ENCODE data around the gene SPIN2A. TPM values are rescaled to one million over a fixed set of nuclear protein-coding genes. Genes with fewer than 3 reads are reported as not detected.
A peak's percentile ranks its signal among the peaks of the same experiment; 100 is the strongest.
"Not testable (repeated sequence)": the region's sequence is repeated elsewhere in the genome, so short reads cannot be mapped to it uniquely, and the experiment has no call there.

Gene SPIN2A
- total RNA-seq, 1 donor from 2014 or later = 2.5 TPM

GRCh38 chrX:57134702-57135101 is 2.5 kb downstream of the SPIN2A start:
- Mint-ChIP-seq H3K36me3 (ENCODE audit: unreplicated experiment) (peaks cover 7% of the 10 kb centered on the region), H3K27ac (ENCODE audit: unreplicated experiment) (no peak overlapping the region), H3K4me3 (ENCODE audit: unreplicated experiment) (no peak overlapping the region), H3K4me1 (ENCODE audit: unreplicated experiment) (peaks cover 13% of the 10 kb centered on the region), H3K9me3 (ENCODE audit: unreplicated experiment) (peaks cover 16% of the 10 kb centered on the region), H3K27me3 (ENCODE audit: unreplicated experiment) (no peaks in the 10 kb centered on the region)
- DNase-seq (ENCODE audit: extremely low spot score, unreplicated experiment) = no peak
- no peak for TF ChIP-seq CTCF (IDR thresholded peaks at IDR 0.05)

- TF ChIP-seq CTCF (IDR thresholded peaks at IDR 0.05) = no peak
Measured at GRCh38 chrX:57133706-57134105, 3.5 kb downstream of the SPIN2A start.

GRCh38 chrX:57133284-57133683 is 3.9 kb downstream of the SPIN2A start:
- H3K9me3 Mint-ChIP-seq (ENCODE audit: unreplicated experiment); DNase-seq (ENCODE audit: extremely low spot score, unreplicated experiment); H3K27me3 Mint-ChIP-seq (ENCODE audit: unreplicated experiment); H3K36me3 Mint-ChIP-seq (ENCODE audit: unreplicated experiment); H3K4me3 Mint-ChIP-seq (ENCODE audit: unreplicated experiment); H3K27ac Mint-ChIP-seq (ENCODE audit: unreplicated experiment): not testable (repeated sequence)
- H3K4me1 Mint-ChIP-seq (ENCODE audit: unreplicated experiment) = peaks cover 13% of the 10 kb centered on the region

More at GRCh38 chrX:57133706-57134105, 3.5 kb downstream of the SPIN2A start:
- Mint-ChIP-seq H3K4me1 (ENCODE audit: unreplicated experiment) (peaks cover 13% of the 10 kb centered on the region), H3K4me3 (ENCODE audit: unreplicated experiment) (no peak overlapping the region), H3K27ac (ENCODE audit: unreplicated experiment) (peak overlapping the region; percentile 27), H3K36me3 (ENCODE audit: unreplicated experiment) (peaks cover 7% of the 10 kb centered on the region), H3K9me3 (ENCODE audit: unreplicated experiment) (peaks cover 12% of the 10 kb centered on the region), H3K27me3 (ENCODE audit: unreplicated experiment) (no peaks in the 10 kb centered on the region)
- DNase-seq (ENCODE audit: extremely low spot score, unreplicated experiment) = no peak

GRCh38 chrX:57132046-57132445 is 5.2 kb downstream of the SPIN2A start:
- Mint-ChIP-seq H3K4me3 (ENCODE audit: unreplicated experiment) (no peak overlapping the region), H3K27ac (ENCODE audit: unreplicated experiment) (no peak overlapping the region), H3K4me1 (ENCODE audit: unreplicated experiment) (peaks cover 8% of the 10 kb centered on the region), H3K27me3 (ENCODE audit: unreplicated experiment) (no peaks in the 10 kb centered on the region), H3K9me3 (ENCODE audit: unreplicated experiment) (peaks cover 8% of the 10 kb centered on the region), H3K36me3 (ENCODE audit: unreplicated experiment) (peaks cover 8% of the 10 kb centered on the region)
- no peak for DNase-seq (ENCODE audit: extremely low spot score, unreplicated experiment)
- no peak for TF ChIP-seq CTCF (IDR thresholded peaks at IDR 0.05)

GRCh38 chrX:57121816-57122215 is 15.4 kb downstream of the SPIN2A start:
- H3K9me3 Mint-ChIP-seq (ENCODE audit: unreplicated experiment) = peaks cover 9% of the 10 kb centered on the region

More at GRCh38 chrX:57121816-57122215, 15.4 kb downstream of the SPIN2A start:
- TF ChIP-seq CTCF (IDR thresholded peaks at IDR 0.05) = no peak
- H3K27me3 Mint-ChIP-seq (ENCODE audit: unreplicated experiment) = no peaks in the 10 kb centered on the region
- peak overlapping the region; percentile 91 for H3K4me3 Mint-ChIP-seq (ENCODE audit: unreplicated experiment)
- H3K27ac Mint-ChIP-seq (ENCODE audit: unreplicated experiment) = peak overlapping the region; percentile 95
- peaks cover 6% of the 10 kb centered on the region for H3K4me1 Mint-ChIP-seq (ENCODE audit: unreplicated experiment)
- DNase-seq (ENCODE audit: extremely low spot score, unreplicated experiment) = no peak
- peaks cover 8% of the 10 kb centered on the region for H3K36me3 Mint-ChIP-seq (ENCODE audit: unreplicated experiment)
